ENCODE measurements around the gene TTC34. TPM values are rescaled to one million over a fixed set of nuclear protein-coding genes. Genes with fewer than 3 reads are reported as not detected.

Gene TTC34
- total and polyA plus RNA-seq, 9 donors: 0.12 to 3.2 (median 2.2) TPM

DNA sequence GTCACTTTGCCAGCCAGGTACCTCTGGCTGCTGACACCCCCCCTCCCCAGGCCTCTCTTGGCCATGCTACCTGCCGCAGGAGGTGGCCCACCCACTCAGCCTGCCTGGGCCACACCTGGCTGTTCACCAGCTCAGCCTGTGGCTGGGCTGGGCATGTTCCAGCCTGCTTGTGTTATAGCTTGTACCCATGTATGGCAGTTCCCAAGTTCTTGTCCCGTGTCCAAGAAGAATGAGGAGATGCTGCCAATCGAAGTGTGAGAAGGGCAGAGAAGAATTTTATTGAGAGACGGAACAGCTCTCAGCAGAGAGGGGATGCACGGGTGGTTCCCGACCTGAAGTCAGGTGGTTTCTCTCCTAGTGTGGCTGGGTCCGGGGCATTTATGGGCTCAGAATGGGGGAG, 164.8 kb downstream of the TTC34 start:
- no peak overlapping the region for H3K27ac ChIP-seq
- WGBS, 3 donors: 86 to 92% (median 91%) methylated on average over 7 of the region's 7 CpGs
- H3K9me3 ChIP-seq: peaks cover 0 to 6% of the 10 kb centered on the region in 2 donors
- H3K36me3 ChIP-seq: no peaks in the 10 kb centered on the region
- H3K4me3 ChIP-seq: no peak overlapping the region
- TF ChIP-seq EP300 (IDR thresholded peaks at IDR 0.05): no peak
- TF ChIP-seq, protein P1, sequence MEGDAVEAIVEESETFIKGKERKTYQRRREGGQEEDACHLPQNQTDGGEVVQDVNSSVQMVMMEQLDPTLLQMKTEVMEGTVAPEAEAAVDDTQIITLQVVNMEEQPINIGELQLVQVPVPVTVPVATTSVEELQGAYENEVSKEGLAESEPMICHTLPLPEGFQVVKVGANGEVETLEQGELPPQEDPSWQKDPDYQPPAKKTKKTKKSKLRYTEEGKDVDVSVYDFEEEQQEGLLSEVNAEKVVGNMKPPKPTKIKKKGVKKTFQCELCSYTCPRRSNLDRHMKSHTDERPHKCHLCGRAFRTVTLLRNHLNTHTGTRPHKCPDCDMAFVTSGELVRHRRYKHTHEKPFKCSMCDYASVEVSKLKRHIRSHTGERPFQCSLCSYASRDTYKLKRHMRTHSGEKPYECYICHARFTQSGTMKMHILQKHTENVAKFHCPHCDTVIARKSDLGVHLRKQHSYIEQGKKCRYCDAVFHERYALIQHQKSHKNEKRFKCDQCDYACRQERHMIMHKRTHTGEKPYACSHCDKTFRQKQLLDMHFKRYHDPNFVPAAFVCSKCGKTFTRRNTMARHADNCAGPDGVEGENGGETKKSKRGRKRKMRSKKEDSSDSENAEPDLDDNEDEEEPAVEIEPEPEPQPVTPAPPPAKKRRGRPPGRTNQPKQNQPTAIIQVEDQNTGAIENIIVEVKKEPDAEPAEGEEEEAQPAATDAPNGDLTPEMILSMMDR (IDR thresholded peaks at IDR 0.05): no peak
- TF ChIP-seq POLR2A (IDR thresholded peaks at IDR 0.05): no peak
- no peaks in the 10 kb centered on the region for H3K27me3 ChIP-seq
- peaks cover 16% of the 10 kb centered on the region for H3K4me1 ChIP-seq (ENCODE audit: insufficient read depth)
- intact Hi-C loops (cut with DNase I): loop anchor here in 1 of 4 donors (10.0 kb wide), 1 partner anchor 222 kb away; the partner anchor contains the start of gene PEX10
- DNase-seq: peak in 1 of 5 donors; percentile 16

DNA sequence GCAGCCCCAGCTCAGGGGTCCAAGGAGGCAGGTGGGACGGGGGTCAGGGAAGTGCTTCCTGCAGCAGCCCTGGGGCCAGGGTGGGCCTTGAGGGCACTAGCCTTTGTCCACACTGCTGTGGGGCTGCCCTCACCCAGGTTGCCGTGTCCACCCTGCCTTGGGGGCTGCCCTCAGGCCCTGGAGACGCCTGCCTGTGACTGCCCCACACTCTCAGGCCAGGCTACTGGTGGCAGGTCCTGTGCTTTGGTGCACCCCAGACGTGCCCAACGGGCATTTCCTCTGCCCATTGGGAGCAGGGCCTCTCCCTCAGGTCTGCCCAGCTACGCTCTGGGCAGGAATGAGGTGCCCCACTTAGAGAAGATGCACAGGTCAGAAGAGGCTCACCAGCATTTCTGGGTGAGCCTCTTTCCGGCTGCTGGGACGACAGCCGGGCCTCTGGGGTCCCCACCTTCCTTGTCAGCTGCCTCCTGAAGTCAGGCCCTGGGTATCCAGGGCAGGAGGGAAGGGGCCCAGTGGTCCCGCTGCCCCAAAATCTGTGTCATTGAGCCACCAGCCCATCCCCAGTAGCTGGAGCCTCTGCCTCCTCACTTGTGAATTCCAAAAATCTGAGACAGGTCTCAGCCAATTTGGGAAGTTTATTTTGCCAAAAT, 166.0 kb downstream of the TTC34 start:
- peak in 1 of 5 donors; percentile 11 for DNase-seq
- Histone ChIP-seq H3K9me3 (peaks cover 0 to 6% of the 10 kb centered on the region in 2 donors), H3K4me1 (ENCODE audit: insufficient read depth) (peaks cover 14% of the 10 kb centered on the region), H3K27me3 (no peaks in the 10 kb centered on the region), H3K36me3 (no peaks in the 10 kb centered on the region), H3K4me3 (no peak overlapping the region), H3K27ac (no peak overlapping the region)
- no peak for TF ChIP-seq EP300 (IDR thresholded peaks at IDR 0.05)
- TF ChIP-seq, protein P1 (IDR thresholded peaks at IDR 0.05): no peak
- no peak for TF ChIP-seq POLR2A (IDR thresholded peaks at IDR 0.05)
- intact Hi-C loops (cut with DNase I): loop anchor here in 1 of 4 donors (10.0 kb wide), 1 partner anchor 221 kb away; the partner anchor contains the start of gene PEX10
- WGBS, 3 donors: 77 to 87% (median 81%) methylated on average over 9 to 10 of the region's 10 CpGs

DNA sequence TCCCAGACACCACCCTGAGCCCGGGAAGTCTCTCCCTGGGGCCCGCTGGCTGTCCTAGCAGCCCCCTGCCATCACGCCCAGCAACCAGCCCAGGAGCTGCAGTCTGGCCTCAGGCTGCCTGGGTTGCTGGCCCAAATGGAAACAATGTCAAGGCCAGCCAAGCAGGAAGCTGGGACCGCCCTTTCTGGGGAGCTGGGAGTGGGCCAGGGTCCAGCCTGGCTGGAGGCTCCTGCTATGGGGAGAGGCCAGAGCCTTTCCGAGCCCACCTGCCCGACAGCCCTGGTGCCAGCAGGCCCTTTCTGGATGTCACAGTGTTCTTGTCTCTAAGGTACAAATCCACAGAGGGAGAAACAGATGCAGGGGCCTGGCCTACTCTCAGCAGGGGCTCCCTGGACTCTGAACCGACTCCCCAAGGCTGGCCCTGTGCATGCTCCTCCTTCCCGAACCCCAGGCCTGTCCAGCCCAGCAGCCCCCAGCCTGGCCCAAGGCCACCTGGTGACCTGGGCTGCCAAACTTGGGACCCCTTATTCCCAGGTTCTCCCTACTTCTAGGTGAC, 167.5 kb downstream of the TTC34 start:
- no peak for TF ChIP-seq POLR2A (IDR thresholded peaks at IDR 0.05)
- TF ChIP-seq EP300 (IDR thresholded peaks at IDR 0.05): no peak
- TF ChIP-seq, protein P1 (IDR thresholded peaks at IDR 0.05): no peak
- DNase-seq: peak; percentile 50 to 75 (median 66)
- Histone ChIP-seq H3K9me3 (peaks cover 0 to 6% of the 10 kb centered on the region in 2 donors), H3K27ac (no peak overlapping the region), H3K27me3 (peaks cover 2% of the 10 kb centered on the region), H3K36me3 (no peaks in the 10 kb centered on the region), H3K4me1 (ENCODE audit: insufficient read depth) (peaks cover 14% of the 10 kb centered on the region), H3K4me3 (no peak overlapping the region)
- intact Hi-C loops (cut with DNase I): loop anchor here in 1 of 4 donors (10.0 kb wide), 1 partner anchor 219 kb away; the partner anchor contains the start of gene PEX10
- 11 to 21% (median 11%) methylated on average over 7 to 8 of the region's 8 CpGs for WGBS, 3 donors

DNA sequence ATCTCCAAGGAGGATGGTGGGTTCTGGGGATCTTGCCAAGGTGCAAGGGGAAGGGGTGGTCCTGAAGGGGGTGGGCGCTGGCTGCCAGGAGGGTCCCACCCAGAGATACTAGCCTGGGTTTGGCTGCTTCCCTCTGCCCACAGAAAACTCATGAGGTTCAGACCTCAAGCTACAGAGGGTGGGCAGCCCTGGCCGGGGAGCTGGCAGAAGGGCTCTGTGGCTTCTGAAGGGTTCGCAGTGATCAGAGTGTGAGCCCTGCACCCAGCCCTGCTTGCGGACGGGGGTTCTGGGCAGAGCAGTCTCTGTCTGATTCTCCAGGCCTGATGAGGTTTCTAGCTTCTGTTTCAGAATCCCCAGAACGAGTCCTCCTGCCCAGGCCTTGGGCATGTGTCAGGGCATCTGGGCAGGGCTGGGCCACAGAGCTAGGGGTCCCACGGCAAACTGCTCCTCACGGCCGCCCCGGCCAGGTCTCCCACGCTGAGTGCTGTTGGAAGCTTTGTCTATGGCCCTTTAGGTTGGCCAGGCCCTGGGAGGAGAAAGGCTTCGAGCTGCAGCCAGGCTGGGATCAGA, 168.0 kb downstream of the TTC34 start:
- Histone ChIP-seq H3K4me1 (ENCODE audit: insufficient read depth) (peaks cover 15% of the 10 kb centered on the region), H3K9me3 (peaks cover 0 to 6% of the 10 kb centered on the region in 2 donors), H3K27ac (no peak overlapping the region), H3K36me3 (no peaks in the 10 kb centered on the region), H3K27me3 (peaks cover 2% of the 10 kb centered on the region), H3K4me3 (no peak overlapping the region)
- intact Hi-C loops (cut with DNase I): loop anchor here in 1 of 4 donors (10.0 kb wide), 1 partner anchor 219 kb away; the partner anchor contains the start of gene PEX10
- peak in 1 of 5 donors; percentile 14 for DNase-seq
- WGBS, 3 donors: 30 to 51% (median 36%) methylated on average over 12 of the region's 12 CpGs
- TF ChIP-seq POLR2A (IDR thresholded peaks at IDR 0.05) (no peak), EP300 (IDR thresholded peaks at IDR 0.05) (no peak)
- TF ChIP-seq, protein P1 (IDR thresholded peaks at IDR 0.05): no peak

All from ovary (tissue), 9 donors.